Suprapubic skin (tissue), 4 donors: ENCODE measurements around the gene KRT13. TPM values are rescaled to one million over a fixed set of nuclear protein-coding genes. Genes with fewer than 3 reads are reported as not detected.
A peak's percentile ranks its signal among the peaks of the same experiment; 100 is the strongest.

Experiments used
- DNase-seq, 2 donors: peaks; one replicate each; pipeline ENCODE4 v3.0.0-alpha.2; 2019; ENCODE audit warnings: low spot score in 2 of 2
- H3K27ac ChIP-seq: fragments of 200-600 bp; sonication (generic); one replicate; pipeline ENCODE4 v1.5.1; 2019
- H3K27me3 ChIP-seq: fragments of 200-600 bp; sonication (generic); one replicate; pipeline ENCODE4 v1.5.1; 2019
- H3K36me3 ChIP-seq: fragments of 200-600 bp; sonication (generic); one replicate; pipeline ENCODE4 v1.5.1; 2019
- H3K4me1 ChIP-seq: fragments of 200-600 bp; sonication (generic); one replicate; pipeline ENCODE4 v1.5.1; 2019
- H3K4me3 ChIP-seq: fragments of 200-600 bp; sonication (generic); one replicate; pipeline ENCODE4 v1.5.1; 2019; ENCODE audit warnings: mild to moderate bottlenecking
- H3K9me3 ChIP-seq: fragments of 200-600 bp; sonication (generic); one replicate; pipeline ENCODE4 v1.5.1; 2019
- EP300 ChIP-seq: sonication (generic); formaldehyde crosslinking; IDR thresholded peaks from one replicate; pipeline ENCODE4 v1.6.1; 2017; ENCODE audit warnings: antibody characterized with exemption
- POLR2A ChIP-seq, 2 donors: fragments of 450-650 bp; IDR thresholded peaks; one replicate each; pipeline ENCODE4 v1.6.1; 2017; ENCODE audit warnings: antibody characterized with exemption in 2 of 2, mild to moderate bottlenecking in 2 of 2, moderate library complexity in 2 of 2
- POLR2AphosphoS5 ChIP-seq, 3 donors: sonication (generic); formaldehyde crosslinking; IDR thresholded peaks; one replicate each; pipeline ENCODE4 v1.6.1; 2017; ENCODE audit warnings: antibody characterized with exemption in 3 of 3
- WGBS: methylation state at CpG from one replicate; pipeline ENCODE4 v1.1.5; 2018; 5-methylcytosine and 5-hydroxymethylcytosine counted together
- total RNA-seq, 4 donors: library from RNA; depleted of rRNA; stranded (reverse); fragments of >200 nt; gene quantifications; one replicate each; pipeline ENCODE4 v1.1.0, GENCODE V29; 2016
- TF ChIP-seq, protein P1 (sequence below), 2 donors: fragments of 200-600 bp in 1 of 2; fragments of 450-650 bp in 1 of 2; sonication (generic) in 1 of 2; IDR thresholded peaks; one replicate each; pipeline ENCODE4 v1.5.1; 2016 to 2019; ENCODE audit warnings: antibody characterized with exemption in 2 of 2, mild to moderate bottlenecking in 1 of 2, moderate library complexity in 1 of 2

KRT13 gene
- total RNA-seq, 4 donors from 2014 or later, result 0.51 TPM; not detected in 3

DNA sequence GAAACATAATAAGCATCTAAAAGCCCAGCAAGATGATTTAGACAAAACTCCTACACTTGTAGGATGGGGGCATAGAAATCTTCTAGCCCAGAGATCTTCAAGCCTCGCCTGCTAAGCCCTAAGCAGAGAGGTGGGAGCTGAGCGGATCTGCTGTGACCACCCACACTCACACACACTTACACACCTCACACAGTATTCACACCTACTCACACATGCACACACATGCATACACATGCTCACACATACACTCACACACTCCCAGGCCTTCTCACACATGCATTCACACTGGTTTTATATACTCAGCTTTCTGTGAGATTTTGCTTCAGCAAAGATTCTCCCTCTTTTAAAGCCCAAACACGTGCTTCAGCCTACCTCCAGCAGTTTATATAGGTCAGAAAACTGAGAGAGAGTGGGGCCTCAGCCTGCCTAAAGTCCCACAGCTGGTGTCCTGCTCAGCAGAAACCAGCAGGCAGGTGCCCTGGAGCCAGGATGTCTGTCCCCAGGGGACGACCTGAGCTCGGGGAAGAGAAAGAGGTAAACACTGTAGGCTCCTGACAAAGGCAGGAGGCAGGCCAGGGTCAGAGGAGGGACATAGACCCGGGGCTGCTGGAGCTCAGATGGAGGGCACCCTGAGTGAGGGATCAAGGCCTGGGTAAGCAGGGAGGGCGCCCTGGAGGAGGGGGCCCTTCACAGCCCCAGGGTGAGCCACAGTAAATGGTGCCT lies 34.7 kb upstream of the KRT13 start:
- Histone ChIP-seq H3K4me1 (peaks cover 10% of the 10 kb centered on the region), H3K4me3 (no peak overlapping the region), H3K27me3 (peaks cover 3% of the 10 kb centered on the region), H3K9me3 (no peaks in the 10 kb centered on the region), H3K27ac (no peak overlapping the region), H3K36me3 (no peaks in the 10 kb centered on the region)
- WGBS, result 63% methylated on average over 7 of the region's 7 CpGs
- peak in 1 of 2 donors; percentile 46 for DNase-seq
- TF ChIP-seq POLR2AphosphoS5 (IDR thresholded peaks at IDR 0.05) (no peak), POLR2A (IDR thresholded peaks at IDR 0.05) (no peak), EP300 (no peak)
- TF ChIP-seq, protein P1, sequence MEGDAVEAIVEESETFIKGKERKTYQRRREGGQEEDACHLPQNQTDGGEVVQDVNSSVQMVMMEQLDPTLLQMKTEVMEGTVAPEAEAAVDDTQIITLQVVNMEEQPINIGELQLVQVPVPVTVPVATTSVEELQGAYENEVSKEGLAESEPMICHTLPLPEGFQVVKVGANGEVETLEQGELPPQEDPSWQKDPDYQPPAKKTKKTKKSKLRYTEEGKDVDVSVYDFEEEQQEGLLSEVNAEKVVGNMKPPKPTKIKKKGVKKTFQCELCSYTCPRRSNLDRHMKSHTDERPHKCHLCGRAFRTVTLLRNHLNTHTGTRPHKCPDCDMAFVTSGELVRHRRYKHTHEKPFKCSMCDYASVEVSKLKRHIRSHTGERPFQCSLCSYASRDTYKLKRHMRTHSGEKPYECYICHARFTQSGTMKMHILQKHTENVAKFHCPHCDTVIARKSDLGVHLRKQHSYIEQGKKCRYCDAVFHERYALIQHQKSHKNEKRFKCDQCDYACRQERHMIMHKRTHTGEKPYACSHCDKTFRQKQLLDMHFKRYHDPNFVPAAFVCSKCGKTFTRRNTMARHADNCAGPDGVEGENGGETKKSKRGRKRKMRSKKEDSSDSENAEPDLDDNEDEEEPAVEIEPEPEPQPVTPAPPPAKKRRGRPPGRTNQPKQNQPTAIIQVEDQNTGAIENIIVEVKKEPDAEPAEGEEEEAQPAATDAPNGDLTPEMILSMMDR (IDR thresholded peaks at IDR 0.05), result no peak

DNA sequence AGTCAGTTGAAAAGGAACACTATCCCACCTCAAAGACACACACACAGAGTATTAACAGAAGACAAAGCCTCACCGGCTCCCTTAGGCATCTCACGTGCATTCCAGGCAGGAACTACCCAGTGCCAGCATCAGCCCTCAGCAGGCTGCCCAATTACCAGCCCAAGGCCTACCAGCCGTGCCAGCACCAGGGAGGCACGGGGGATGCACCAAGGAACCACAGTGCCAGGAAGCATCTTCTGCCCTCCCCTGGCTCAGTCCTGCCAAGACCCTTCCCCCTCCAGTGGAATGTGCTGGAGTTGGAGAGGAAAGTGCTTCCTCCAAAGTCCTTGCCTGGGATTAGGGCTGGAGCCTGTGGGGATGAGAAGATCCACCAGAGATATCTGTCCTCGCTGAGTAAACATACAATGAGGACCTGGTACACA lies 33.7 kb upstream of the KRT13 start:
- Histone ChIP-seq H3K4me3 (no peak overlapping the region), H3K36me3 (no peaks in the 10 kb centered on the region), H3K4me1 (peaks cover 10% of the 10 kb centered on the region), H3K27me3 (peaks cover 7% of the 10 kb centered on the region), H3K27ac (peak overlapping the region; percentile 54), H3K9me3 (no peaks in the 10 kb centered on the region)
- WGBS, result 46% methylated on average over 5 of the region's 5 CpGs
- no peak for TF ChIP-seq POLR2AphosphoS5 (IDR thresholded peaks at IDR 0.05)
- no peak for TF ChIP-seq EP300
- TF ChIP-seq POLR2A (IDR thresholded peaks at IDR 0.05), result no peak
- TF ChIP-seq, protein P1 (IDR thresholded peaks at IDR 0.05), result no peak
- DNase-seq, result peak in 1 of 2 donors; percentile 49

DNA sequence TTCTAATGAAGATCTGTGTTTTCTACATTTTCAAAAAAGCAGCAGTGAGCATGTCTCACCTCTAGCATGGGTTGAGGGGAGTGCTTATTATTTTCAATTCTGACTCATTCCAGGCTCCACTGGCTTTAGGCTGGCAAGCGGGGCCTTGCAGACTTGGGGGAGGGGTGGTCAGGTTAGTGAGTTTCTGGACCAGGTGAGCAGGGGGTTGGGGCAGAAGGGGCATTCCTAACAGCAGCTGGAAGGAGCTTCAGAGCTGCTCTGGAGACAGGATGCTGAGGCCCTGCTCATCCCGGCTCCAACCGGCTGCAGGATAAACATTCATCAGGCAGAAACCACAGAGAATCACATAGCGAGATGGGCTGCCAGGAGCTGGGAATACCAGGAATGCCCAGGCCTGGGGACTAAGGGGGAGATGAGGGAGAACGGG lies 33.2 kb upstream of the KRT13 start:
- Histone ChIP-seq H3K27me3 (peaks cover 7% of the 10 kb centered on the region), H3K4me3 (no peak overlapping the region), H3K9me3 (no peaks in the 10 kb centered on the region), H3K36me3 (no peaks in the 10 kb centered on the region), H3K27ac (peak overlapping the region; percentile 54), H3K4me1 (peaks cover 10% of the 10 kb centered on the region)
- WGBS, result 76% methylated on average over 5 of the region's 5 CpGs
- TF ChIP-seq EP300, result no peak
- TF ChIP-seq POLR2AphosphoS5 (IDR thresholded peaks at IDR 0.05), result no peak
- TF ChIP-seq POLR2A (IDR thresholded peaks at IDR 0.05), result no peak
- TF ChIP-seq, protein P1 (IDR thresholded peaks at IDR 0.05), result no peak
- DNase-seq, result no peak

DNA sequence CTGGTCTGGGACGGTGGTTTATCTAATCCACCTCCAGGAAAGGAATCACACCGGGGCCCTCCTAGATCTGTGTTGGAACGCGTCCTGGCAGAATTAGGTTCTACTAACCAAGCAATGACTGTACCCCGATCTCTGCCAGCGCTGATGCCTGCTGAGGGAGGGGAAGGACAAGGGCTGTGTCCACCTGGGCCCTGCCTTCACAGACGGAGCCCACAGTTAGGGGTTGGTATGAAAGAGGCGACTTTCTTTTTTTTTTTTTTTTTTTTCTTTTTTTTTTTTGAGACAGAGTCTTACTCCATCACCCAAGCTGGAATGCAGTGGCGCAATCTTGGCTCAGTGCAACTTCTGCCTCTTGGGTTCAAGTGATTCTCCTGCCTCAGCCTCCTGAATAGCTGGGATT lies 32.6 kb upstream of the KRT13 start:
- Histone ChIP-seq H3K4me1 (peaks cover 10% of the 10 kb centered on the region), H3K4me3 (no peak overlapping the region), H3K9me3 (no peaks in the 10 kb centered on the region), H3K36me3 (no peaks in the 10 kb centered on the region), H3K27ac (peak overlapping the region; percentile 48), H3K27me3 (peaks cover 7% of the 10 kb centered on the region)
- 61% methylated on average over 9 of the region's 9 CpGs for WGBS
- peak in 1 of 2 donors; percentile 55 for DNase-seq
- TF ChIP-seq POLR2AphosphoS5 (IDR thresholded peaks at IDR 0.05) (no peak), EP300 (no peak), POLR2A (IDR thresholded peaks at IDR 0.05) (no peak)
- TF ChIP-seq, protein P1 (IDR thresholded peaks at IDR 0.05), result no peak

DNA sequence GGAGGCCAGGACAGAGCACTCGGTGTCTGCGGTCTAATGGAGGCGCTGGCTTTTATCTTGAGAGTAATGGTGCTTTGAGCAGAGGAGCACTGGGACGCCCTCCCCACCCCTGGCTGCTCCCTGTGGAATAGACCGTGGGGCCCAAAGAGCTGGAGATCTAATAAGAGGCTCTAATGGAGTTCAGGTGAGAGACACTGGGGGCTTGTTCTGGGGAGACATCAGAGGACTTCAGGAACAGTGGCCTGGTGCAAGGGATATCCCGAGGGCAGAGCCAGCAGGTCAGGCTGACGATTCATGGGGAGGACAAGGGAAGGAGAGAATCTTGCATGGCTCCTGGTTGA lies 32.2 kb upstream of the KRT13 start:
- H3K27ac ChIP-seq, result peak overlapping the region; percentile 48
- H3K27me3 ChIP-seq, result peaks cover 7% of the 10 kb centered on the region
- no peaks in the 10 kb centered on the region for H3K9me3 ChIP-seq
- DNase-seq, result peak in 1 of 2 donors; percentile 46
- no peaks in the 10 kb centered on the region for H3K36me3 ChIP-seq
- H3K4me1 ChIP-seq, result peaks cover 10% of the 10 kb centered on the region
- TF ChIP-seq POLR2A (IDR thresholded peaks at IDR 0.05), result no peak
- TF ChIP-seq EP300, result no peak
- TF ChIP-seq POLR2AphosphoS5 (IDR thresholded peaks at IDR 0.05), result no peak
- TF ChIP-seq, protein P1 (IDR thresholded peaks at IDR 0.05), result no peak
- 71% methylated on average over 7 of the region's 7 CpGs for WGBS
- no peak overlapping the region for H3K4me3 ChIP-seq
